Progenitor cell of endocrine pancreas (in vitro differentiated cells): ENCODE results near the gene NEU4. TPM values are rescaled to one million over a fixed set of nuclear protein-coding genes. Genes with fewer than 3 reads are reported as not detected.
A peak's percentile ranks its signal among the peaks of the same experiment; 100 is the strongest.

Experiments
- DNase-seq: peaks from one replicate; pipeline ENCODE4 v3.0.0; 2021; ENCODE audit warnings: low spot score; ENCODE audit not compliant: unreplicated experiment
- H3K27ac Mint-ChIP-seq: 2 replicates; pipeline ENCODE4 v1.8.0; 2021; ENCODE audit warnings: mild to moderate bottlenecking, moderate library complexity, mixed read lengths
- H3K27me3 Mint-ChIP-seq: 2 replicates; pipeline ENCODE4 v1.8.0; 2021; ENCODE audit warnings: mixed read lengths
- H3K36me3 Mint-ChIP-seq: 2 replicates; pipeline ENCODE4 v1.8.0; 2022; ENCODE audit warnings: mixed read lengths; ENCODE audit not compliant: insufficient read depth
- H3K4me1 Mint-ChIP-seq: 2 replicates; pipeline ENCODE4 v1.8.0; 2021; ENCODE audit warnings: low read depth, mixed read lengths
- H3K4me3 Mint-ChIP-seq: 2 replicates; pipeline ENCODE4 v1.8.0; 2021; ENCODE audit warnings: low read depth, mild to moderate bottlenecking, moderate library complexity, mixed read lengths
- H3K9me3 Mint-ChIP-seq: 2 replicates; pipeline ENCODE4 v1.8.0; 2021; ENCODE audit warnings: low read depth, mixed read lengths
- total RNA-seq: library from RNA; stranded (reverse); gene quantifications from 2 replicates; pipeline ENCODE4 v1.2.1, GENCODE V29; 2021
- TF ChIP-seq, protein P1 (sequence below): fragments of 200-600 bp; sonication (generic); IDR thresholded peaks from one replicate; pipeline ENCODE4 v1.5.0; 2021; ENCODE audit warnings: antibody characterized with exemption, mild to moderate bottlenecking; ENCODE audit not compliant: unreplicated experiment

NEU4 gene
- total RNA-seq, 1 donor from 2014 or later, result 1.3 TPM

DNA sequence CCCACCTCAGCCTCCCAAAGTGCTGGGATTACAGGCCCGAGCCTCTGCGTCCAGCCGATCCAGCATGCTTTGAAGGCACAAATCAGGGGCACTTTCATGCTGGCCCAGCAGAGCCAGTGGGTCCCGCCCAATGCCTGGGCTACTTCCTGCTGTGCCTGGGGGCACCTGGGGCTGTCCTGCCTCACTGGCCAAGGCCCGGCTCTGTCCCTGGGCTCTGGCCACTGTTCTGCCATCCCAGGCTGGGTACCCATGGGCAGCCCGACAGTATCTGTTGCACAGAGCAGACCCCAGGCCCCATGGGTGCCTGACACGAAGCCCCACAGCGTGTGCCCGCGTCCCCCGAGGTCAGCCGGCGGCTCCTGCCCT is 39.2 kb upstream of the NEU4 start:
- Mint-ChIP-seq H3K36me3 (no peaks in the 10 kb centered on the region), H3K9me3 (no peaks in the 10 kb centered on the region), H3K4me3 (no peak overlapping the region), H3K27ac (no peak overlapping the region), H3K4me1 (no peaks in the 10 kb centered on the region), H3K27me3 (peaks cover 2% of the 10 kb centered on the region)
- no peak for DNase-seq
- TF ChIP-seq, protein P1, sequence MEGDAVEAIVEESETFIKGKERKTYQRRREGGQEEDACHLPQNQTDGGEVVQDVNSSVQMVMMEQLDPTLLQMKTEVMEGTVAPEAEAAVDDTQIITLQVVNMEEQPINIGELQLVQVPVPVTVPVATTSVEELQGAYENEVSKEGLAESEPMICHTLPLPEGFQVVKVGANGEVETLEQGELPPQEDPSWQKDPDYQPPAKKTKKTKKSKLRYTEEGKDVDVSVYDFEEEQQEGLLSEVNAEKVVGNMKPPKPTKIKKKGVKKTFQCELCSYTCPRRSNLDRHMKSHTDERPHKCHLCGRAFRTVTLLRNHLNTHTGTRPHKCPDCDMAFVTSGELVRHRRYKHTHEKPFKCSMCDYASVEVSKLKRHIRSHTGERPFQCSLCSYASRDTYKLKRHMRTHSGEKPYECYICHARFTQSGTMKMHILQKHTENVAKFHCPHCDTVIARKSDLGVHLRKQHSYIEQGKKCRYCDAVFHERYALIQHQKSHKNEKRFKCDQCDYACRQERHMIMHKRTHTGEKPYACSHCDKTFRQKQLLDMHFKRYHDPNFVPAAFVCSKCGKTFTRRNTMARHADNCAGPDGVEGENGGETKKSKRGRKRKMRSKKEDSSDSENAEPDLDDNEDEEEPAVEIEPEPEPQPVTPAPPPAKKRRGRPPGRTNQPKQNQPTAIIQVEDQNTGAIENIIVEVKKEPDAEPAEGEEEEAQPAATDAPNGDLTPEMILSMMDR, result no peak

DNA sequence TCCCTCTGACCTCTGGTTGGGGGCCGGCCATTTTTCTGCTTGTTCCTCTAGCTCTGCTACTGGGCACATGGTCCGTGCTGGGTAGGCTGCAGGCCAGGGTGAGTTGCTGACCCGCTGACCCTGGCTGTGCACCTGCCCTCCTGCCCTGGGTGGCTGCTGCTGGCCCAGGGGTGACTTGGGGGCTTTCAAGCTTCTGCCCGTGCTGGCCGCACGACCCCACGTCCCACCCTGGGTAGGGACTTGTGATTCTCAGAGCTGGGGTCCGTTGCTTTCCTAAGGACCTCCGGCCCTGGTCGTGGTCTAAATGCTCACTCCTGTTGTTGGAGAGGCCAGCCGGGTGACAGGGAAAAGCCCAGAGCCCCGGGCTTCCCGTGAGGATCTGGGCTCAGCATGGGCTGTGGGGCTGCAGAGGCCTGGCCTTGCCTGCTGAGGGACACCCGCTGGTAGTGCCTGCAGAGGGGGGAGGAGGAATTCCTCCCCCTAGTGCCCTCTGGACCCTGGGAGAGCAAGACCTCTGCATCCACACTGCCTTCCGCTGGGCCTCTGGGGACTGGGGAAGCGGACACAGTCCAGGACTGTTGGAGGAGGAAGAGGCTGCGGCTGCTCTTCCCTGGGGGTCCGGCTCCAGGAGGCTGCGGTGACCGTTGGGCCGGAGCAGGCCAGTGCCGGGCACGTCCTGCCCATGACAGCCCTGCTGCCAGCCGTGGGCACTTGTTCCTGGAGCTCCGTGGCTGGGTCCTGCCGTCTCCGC is 38.6 kb upstream of the NEU4 start:
- no peak overlapping the region for H3K27ac Mint-ChIP-seq
- H3K4me1 Mint-ChIP-seq, result no peaks in the 10 kb centered on the region
- H3K36me3 Mint-ChIP-seq, result no peaks in the 10 kb centered on the region
- H3K4me3 Mint-ChIP-seq, result no peak overlapping the region
- TF ChIP-seq, protein P1, result no peak
- no peak for DNase-seq
- no peaks in the 10 kb centered on the region for H3K9me3 Mint-ChIP-seq
- peaks cover 2% of the 10 kb centered on the region for H3K27me3 Mint-ChIP-seq

DNA sequence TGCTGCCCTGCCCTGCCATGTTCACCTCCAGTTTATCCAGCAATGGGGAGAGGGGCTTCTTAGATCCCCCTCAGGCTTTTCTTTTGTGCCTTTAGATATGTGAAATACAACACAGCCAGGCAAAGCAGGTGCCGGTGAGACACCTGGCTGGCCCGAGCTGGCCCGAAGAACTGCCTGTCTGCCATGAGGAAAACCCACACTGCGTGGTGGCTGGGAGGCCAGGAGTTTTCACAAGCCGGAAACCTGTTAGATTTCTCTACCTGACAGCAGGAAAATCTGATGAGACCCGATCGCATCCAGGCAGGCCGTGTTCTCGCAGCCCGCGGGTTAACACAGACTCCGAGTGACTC is 38.1 kb upstream of the NEU4 start:
- Mint-ChIP-seq H3K27me3 (peaks cover 2% of the 10 kb centered on the region), H3K27ac (no peak overlapping the region), H3K4me1 (no peaks in the 10 kb centered on the region), H3K36me3 (no peaks in the 10 kb centered on the region), H3K9me3 (no peaks in the 10 kb centered on the region), H3K4me3 (no peak overlapping the region)
- DNase-seq, result no peak
- TF ChIP-seq, protein P1, result no peak

- Mint-ChIP-seq H3K4me3 (no peak overlapping the region), H3K36me3 (no peaks in the 10 kb centered on the region), H3K4me1 (no peaks in the 10 kb centered on the region), H3K27ac (peak overlapping the region; percentile 26), H3K27me3 (peaks cover 2% of the 10 kb centered on the region), H3K9me3 (no peaks in the 10 kb centered on the region)
- TF ChIP-seq, protein P1, result no peak
- DNase-seq, result no peak
Measured at GRCh38 chr2:241771286-241772062, 37.5 kb upstream of the NEU4 start.

DNA sequence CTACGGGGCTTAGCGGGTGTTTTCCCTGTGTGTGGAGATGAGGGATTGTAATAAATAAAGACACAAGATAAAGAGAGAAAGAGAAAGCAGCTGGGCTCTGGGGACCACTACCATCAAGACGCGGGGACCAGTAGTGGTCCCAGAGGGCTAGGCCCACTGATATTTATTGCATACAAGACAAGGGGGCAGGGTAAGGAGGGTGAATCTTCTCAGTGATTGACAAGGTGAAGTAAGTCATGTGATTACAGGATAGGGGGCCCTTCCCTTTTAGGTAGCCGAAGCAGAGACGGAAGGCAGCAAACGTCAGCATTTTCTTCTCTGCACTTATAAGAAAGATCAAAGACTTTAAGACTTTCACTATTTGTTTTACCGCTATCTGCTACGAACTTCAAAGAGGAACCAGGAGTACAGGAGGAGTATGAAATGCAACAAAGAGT is 36.9 kb upstream of the NEU4 start:
- Mint-ChIP-seq H3K27me3 (peaks cover 2% of the 10 kb centered on the region), H3K4me3 (no peak overlapping the region), H3K4me1 (no peaks in the 10 kb centered on the region), H3K36me3 (no peaks in the 10 kb centered on the region), H3K27ac (peak overlapping the region; percentile 26), H3K9me3 (no peaks in the 10 kb centered on the region)
- DNase-seq, result no peak
- TF ChIP-seq, protein P1, result no peak
